ENCODE data around the gene WNT1. TPM values are rescaled to one million over a fixed set of nuclear protein-coding genes. Genes with fewer than 3 reads are reported as not detected.

The WNT1 gene
- total RNA-seq, 4 donors from 2014 or later = not detected

GRCh38 chr12:48969833-48970701, 8.1 kb upstream of the WNT1 start:
- DNase-seq = no peak

GRCh38 chr12:48970702-48971334, 7.3 kb upstream of the WNT1 start:
- no peaks in the 10 kb centered on the region for H3K9me3 ChIP-seq
- no peak overlapping the region for H3K4me3 ChIP-seq
- intact Hi-C loops (cut with DNase I; ENCODE audit: low total_unique reads) = no loop called here
- no peak for TF ChIP-seq CTCF (IDR thresholded peaks at IDR 0.05)
- TF ChIP-seq POLR2A (IDR thresholded peaks at IDR 0.05) = no peak
- H3K4me1 ChIP-seq = peaks cover 0 to 7% of the 10 kb centered on the region in 2 donors
- peaks cover 21 to 25% of the 10 kb centered on the region in 2 donors for H3K27me3 ChIP-seq
- no peak for DNase-seq
- H3K27ac ChIP-seq = no peak overlapping the region
- H3K36me3 ChIP-seq = no peaks in the 10 kb centered on the region

More at GRCh38 chr12:48969833-48970701, 8.1 kb upstream of the WNT1 start:
- Histone ChIP-seq H3K36me3 (no peaks in the 10 kb centered on the region), H3K4me1 (peaks cover 0 to 7% of the 10 kb centered on the region in 2 donors), H3K27me3 (peaks cover 21 to 25% of the 10 kb centered on the region in 2 donors), H3K9me3 (no peaks in the 10 kb centered on the region), H3K27ac (no peak overlapping the region), H3K4me3 (no peak overlapping the region)
- intact Hi-C loops (cut with DNase I; ENCODE audit: low total_unique reads) = no loop called here
- TF ChIP-seq POLR2A (IDR thresholded peaks at IDR 0.05) (no peak), CTCF (IDR thresholded peaks at IDR 0.05) (no peak)

GRCh38 chr12:48972213-48972951, 5.7 kb upstream of the WNT1 start:
- no peak for DNase-seq
- H3K27ac ChIP-seq = no peak overlapping the region
- H3K9me3 ChIP-seq = no peaks in the 10 kb centered on the region
- H3K27me3 ChIP-seq = peaks cover 21 to 25% of the 10 kb centered on the region in 2 donors
- H3K4me1 ChIP-seq = peaks cover 0 to 7% of the 10 kb centered on the region in 2 donors
- intact Hi-C loops (cut with DNase I; ENCODE audit: low total_unique reads) = no loop called here
- no peaks in the 10 kb centered on the region for H3K36me3 ChIP-seq
- no peak overlapping the region for H3K4me3 ChIP-seq
- TF ChIP-seq CTCF (IDR thresholded peaks at IDR 0.05) (no peak), POLR2A (IDR thresholded peaks at IDR 0.05) (no peak)

- Histone ChIP-seq H3K9me3 (no peaks in the 10 kb centered on the region), H3K4me3 (no peak overlapping the region), H3K27me3 (peaks cover 24 to 31% of the 10 kb centered on the region in 2 donors), H3K4me1 (peaks cover 0 to 8% of the 10 kb centered on the region in 2 donors), H3K27ac (no peak overlapping the region), H3K36me3 (no peaks in the 10 kb centered on the region)
- intact Hi-C loops (cut with DNase I; ENCODE audit: low total_unique reads) = no loop called here
- no peak for TF ChIP-seq POLR2A (IDR thresholded peaks at IDR 0.05)
- no peak for TF ChIP-seq CTCF (IDR thresholded peaks at IDR 0.05)
- no peak for DNase-seq
These were observed 5.1 kb upstream of the WNT1 start for GRCh38 chr12:48972952-48973483.
